HL-60 (cell line): ENCODE data around the gene ASTN2.

Source experiments
- DNase-seq, 2 experiments: peaks; one replicate each; pipeline ENCODE4 v3.0.0-alpha.2; 2010 to 2020; ENCODE audit warnings: low read depth in 1 of 2, low spot score in 1 of 2
- H3K27ac ChIP-seq: fragments of 250-450 bp; sonication (Bioruptor Pico); replicated peaks from 2 replicates; pipeline ENCODE4 v1.5.1; 2020; ENCODE audit warnings: mild to moderate bottlenecking, moderate library complexity
- H3K27me3 ChIP-seq: fragments of 250-450 bp; sonication (Bioruptor Pico); 2 replicates; pipeline ENCODE4 v1.5.1; 2021; ENCODE audit warnings: mild to moderate bottlenecking, moderate library complexity; ENCODE audit not compliant: insufficient read depth, poor library complexity, severe bottlenecking
- H3K4me3 ChIP-seq: replicated peaks from 2 replicates; pipeline ENCODE4 v1.5.1; 2011; ENCODE audit warnings: mild to moderate bottlenecking, control low read depth, low read length; ENCODE audit not compliant: insufficient read depth
- GABPA ChIP-seq: IDR thresholded peaks from 2 replicates; pipeline ENCODE4 v1.6.1; 2012; ENCODE audit warnings: low read depth
- POLR2AphosphoS5 ChIP-seq: IDR thresholded peaks from 2 replicates; pipeline ENCODE4 v1.6.1; 2012; ENCODE audit warnings: low read depth
- REST ChIP-seq: IDR thresholded peaks from 2 replicates; pipeline ENCODE4 v1.6.1; 2012; ENCODE audit warnings: low read depth; ENCODE audit not compliant: insufficient replicate concordance
- SPI1 ChIP-seq: IDR thresholded peaks from 2 replicates; pipeline ENCODE4 v1.6.1; 2012; ENCODE audit warnings: low read depth, mild to moderate bottlenecking, borderline replicate concordance
- TF ChIP-seq, protein P1 (sequence below): IDR thresholded peaks from one replicate; pipeline ENCODE4 v1.5.1; 2011; ENCODE audit warnings: low read length, control low read depth, inconsistent platforms; ENCODE audit not compliant: insufficient read depth

The ASTN2 gene

DNA sequence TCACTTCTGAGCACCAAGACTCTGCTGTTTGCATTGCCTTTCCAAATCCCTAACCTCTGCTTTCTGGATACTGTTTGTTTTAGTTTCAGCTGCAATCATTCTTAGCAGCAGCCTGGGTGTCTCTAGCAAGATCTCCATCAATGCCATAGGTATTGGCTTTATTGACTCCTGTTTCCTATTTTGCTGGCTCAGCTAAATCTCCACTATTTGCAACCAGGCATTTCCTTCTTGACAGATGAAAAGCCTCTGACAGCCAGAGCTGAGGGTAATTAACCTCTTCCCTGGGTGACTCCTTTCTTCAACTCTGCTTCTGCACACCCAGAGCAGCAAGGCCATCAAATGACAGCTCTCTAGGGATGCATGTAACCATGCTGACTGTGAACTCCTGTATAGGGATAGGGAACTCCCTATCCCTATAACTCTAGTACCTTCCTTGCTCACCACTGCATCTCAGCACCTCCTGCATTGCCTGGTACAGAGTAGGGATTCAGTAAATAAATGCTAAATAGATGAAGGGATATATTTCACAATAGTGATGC, 434.2 kb downstream of the ASTN2 start:
- TF ChIP-seq, protein P1, sequence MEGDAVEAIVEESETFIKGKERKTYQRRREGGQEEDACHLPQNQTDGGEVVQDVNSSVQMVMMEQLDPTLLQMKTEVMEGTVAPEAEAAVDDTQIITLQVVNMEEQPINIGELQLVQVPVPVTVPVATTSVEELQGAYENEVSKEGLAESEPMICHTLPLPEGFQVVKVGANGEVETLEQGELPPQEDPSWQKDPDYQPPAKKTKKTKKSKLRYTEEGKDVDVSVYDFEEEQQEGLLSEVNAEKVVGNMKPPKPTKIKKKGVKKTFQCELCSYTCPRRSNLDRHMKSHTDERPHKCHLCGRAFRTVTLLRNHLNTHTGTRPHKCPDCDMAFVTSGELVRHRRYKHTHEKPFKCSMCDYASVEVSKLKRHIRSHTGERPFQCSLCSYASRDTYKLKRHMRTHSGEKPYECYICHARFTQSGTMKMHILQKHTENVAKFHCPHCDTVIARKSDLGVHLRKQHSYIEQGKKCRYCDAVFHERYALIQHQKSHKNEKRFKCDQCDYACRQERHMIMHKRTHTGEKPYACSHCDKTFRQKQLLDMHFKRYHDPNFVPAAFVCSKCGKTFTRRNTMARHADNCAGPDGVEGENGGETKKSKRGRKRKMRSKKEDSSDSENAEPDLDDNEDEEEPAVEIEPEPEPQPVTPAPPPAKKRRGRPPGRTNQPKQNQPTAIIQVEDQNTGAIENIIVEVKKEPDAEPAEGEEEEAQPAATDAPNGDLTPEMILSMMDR, result no peak
- TF ChIP-seq REST (no peak), GABPA (no peak)
- Histone ChIP-seq H3K27me3 (no peaks in the 10 kb centered on the region), H3K4me3 (no peak overlapping the region), H3K27ac (no peak overlapping the region)
- DNase-seq, result no peak

DNA sequence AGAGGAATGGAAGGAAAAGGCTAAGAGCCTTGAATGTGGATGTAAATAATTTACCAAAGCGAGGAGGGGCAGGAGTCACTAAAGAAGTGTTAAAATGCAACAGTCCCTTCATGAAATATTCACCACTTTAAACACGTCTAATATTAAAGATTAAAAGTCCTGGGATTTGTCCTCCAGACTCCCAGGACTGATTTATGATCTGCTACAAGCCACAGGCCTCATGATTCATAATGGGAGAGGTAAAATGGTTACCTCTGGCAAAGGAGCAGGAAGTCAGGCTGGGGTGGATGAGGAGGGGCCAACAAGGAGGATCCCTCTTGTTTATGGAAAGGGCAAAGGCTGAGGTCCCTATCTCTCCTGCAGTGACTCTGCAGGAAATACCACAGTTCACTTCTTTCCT, 435.4 kb downstream of the ASTN2 start:
- no peak overlapping the region for H3K27ac ChIP-seq
- no peak for TF ChIP-seq SPI1
- no peak for TF ChIP-seq POLR2AphosphoS5
- TF ChIP-seq, protein P1, result no peak
- TF ChIP-seq REST, result no peak
- TF ChIP-seq GABPA, result no peak
- no peak for DNase-seq
- no peaks in the 10 kb centered on the region for H3K27me3 ChIP-seq
- H3K4me3 ChIP-seq, result no peak overlapping the region

GRCh38 chr9:116978155-116978554, 436.7 kb downstream of the ASTN2 start:
- Histone ChIP-seq H3K27me3 (no peaks in the 10 kb centered on the region), H3K27ac (no peak overlapping the region), H3K4me3 (no peak overlapping the region)
- TF ChIP-seq, protein P1, result no peak
- TF ChIP-seq POLR2AphosphoS5 (no peak), REST (no peak), GABPA (no peak), SPI1 (no peak)
- no peak for DNase-seq
